IMR-90 (cell line): Measurements from ENCODE around the gene PDE4B. TPM values are rescaled to one million over a fixed set of nuclear protein-coding genes. Genes with fewer than 3 reads are reported as not detected.
A peak's percentile ranks its signal among the peaks of the same experiment; 100 is the strongest.

Experiments
- ATAC-seq: fragments of 200-7000 bp; cut with Tn5 transposase; 2 replicates; pipeline ENCODE4 v1.9.1; 2020; ENCODE audit warnings: low read depth, mild to moderate bottlenecking, moderate library complexity
- BruUV-seq: library from RNA; stranded (reverse); fragments of 400-500 nt; replicated peaks from 2 replicates; lab custom pipeline; 2021; lab: Mats Ljungman, UMichigan
- CTCF ChIA-PET: fragments of 300-600 bp; formaldehyde crosslinking; extraction: SDS; loops from one replicate; lab custom pipeline; 2021; ENCODE audit warnings: antibody characterized with exemption; lab: Yijun Ruan, JAX
- POLR2A ChIA-PET: fragments of 300-600 bp; sonication (Branson Sonifier 250); formaldehyde crosslinking; loops from one replicate; lab custom pipeline; 2022; ENCODE audit warnings: antibody characterized with exemption; ENCODE audit not compliant: unreplicated experiment; lab: Charles Lee
- DNase-seq: peaks from one replicate; pipeline ENCODE4 v3.0.0; 2013
- H2AFZ ChIP-seq: replicated peaks from 2 replicates; pipeline ENCODE3; 2013; ENCODE audit warnings: low read length, mild to moderate bottlenecking; ENCODE audit not compliant: poor library complexity
- H2AK5ac ChIP-seq: 2 replicates; pipeline ENCODE4 v1.6.1; 2013; ENCODE audit warnings: low read depth, low read length, inconsistent platforms
- H2AK9ac ChIP-seq: replicated peaks from 2 replicates; pipeline ENCODE3; 2013; ENCODE audit warnings: mild to moderate bottlenecking, low read depth, low read length, moderate library complexity; ENCODE audit not compliant: poor library complexity
- H2BK120ac ChIP-seq: 2 replicates; pipeline ENCODE4 v1.6.1; 2013; ENCODE audit warnings: low read depth, low read length, inconsistent platforms
- H2BK15ac ChIP-seq: 3 replicates; pipeline ENCODE4 v1.6.1; 2013; ENCODE audit warnings: low read depth, low read length, inconsistent platforms
- H2BK20ac ChIP-seq: 2 replicates; pipeline ENCODE4 v1.6.1; 2013; ENCODE audit warnings: low read depth, mild to moderate bottlenecking, inconsistent platforms, low read length, moderate library complexity
- H2BK5ac ChIP-seq: 2 replicates; pipeline ENCODE4 v1.6.1; 2013; ENCODE audit warnings: mild to moderate bottlenecking, low read depth, low read length, inconsistent platforms; ENCODE audit not compliant: poor library complexity, severe bottlenecking
- H3K14ac ChIP-seq: replicated peaks from 2 replicates; pipeline ENCODE4 v1.6.1; 2013; ENCODE audit warnings: low read depth, low read length, inconsistent platforms
- H3K18ac ChIP-seq: 2 replicates; pipeline ENCODE4 v1.6.1; 2013; ENCODE audit warnings: low read depth, low read length, control low read depth
- H3K23ac ChIP-seq: 2 replicates; pipeline ENCODE4 v1.6.1; 2013; ENCODE audit warnings: low read depth, low read length, inconsistent platforms
- H3K27ac ChIP-seq: 2 replicates; pipeline ENCODE4 v1.5.1; 2013; ENCODE audit warnings: mild to moderate bottlenecking, control low read depth, low read length; ENCODE audit not compliant: insufficient read depth
- H3K27me3 ChIP-seq: 2 replicates; pipeline ENCODE4 v1.6.1; 2013; ENCODE audit warnings: low read length; ENCODE audit not compliant: control insufficient read depth, insufficient read depth
- H3K36me3 ChIP-seq: 2 replicates; pipeline ENCODE4 v1.6.1; 2013; ENCODE audit warnings: low read length, mixed read lengths; ENCODE audit not compliant: control insufficient read depth, insufficient read depth
- H3K4ac ChIP-seq: 2 replicates; pipeline ENCODE4 v1.6.1; 2013; ENCODE audit warnings: low read depth, low read length, inconsistent platforms
- H3K4me1 ChIP-seq: 2 replicates; pipeline ENCODE4 v1.6.1; 2013; ENCODE audit warnings: low read length, mixed read lengths; ENCODE audit not compliant: control insufficient read depth, insufficient read depth
- H3K4me2 ChIP-seq: 2 replicates; pipeline ENCODE4 v1.6.1; 2013; ENCODE audit warnings: low read depth, mild to moderate bottlenecking, control low read depth, low read length, moderate library complexity
- H3K4me3 ChIP-seq: 2 replicates; pipeline ENCODE4 v1.5.1; 2013; ENCODE audit warnings: low read depth, mild to moderate bottlenecking, control low read depth, low read length, moderate library complexity; ENCODE audit not compliant: insufficient read depth
- H3K56ac ChIP-seq: 2 replicates; pipeline ENCODE4 v1.6.1; 2013; ENCODE audit warnings: low read length, inconsistent platforms; ENCODE audit not compliant: insufficient read depth; ENCODE audit errors: extremely low read depth
- H3K79me1 ChIP-seq, 2 experiments: 2 replicates each; pipeline ENCODE4 v1.6.1; 2013; ENCODE audit warnings: low read length in 2 of 2, inconsistent platforms in 1 of 2, low read depth in 1 of 2
- H3K9ac ChIP-seq: 2 replicates; pipeline ENCODE4 v1.6.1; 2013; ENCODE audit warnings: low read depth, low read length, control low read depth
- H3K9me1 ChIP-seq: 2 replicates; pipeline ENCODE4 v1.6.1; 2013; ENCODE audit warnings: low read length, inconsistent platforms; ENCODE audit not compliant: insufficient read depth
- H3K9me3 ChIP-seq: 2 replicates; pipeline ENCODE4 v1.6.1; 2013; ENCODE audit warnings: low read length; ENCODE audit not compliant: control insufficient read depth, insufficient read depth
- H4K20me1 ChIP-seq: 2 replicates; pipeline ENCODE4 v1.6.1; 2013; ENCODE audit warnings: low read length, inconsistent platforms; ENCODE audit not compliant: insufficient read depth
- H4K5ac ChIP-seq: 2 replicates; pipeline ENCODE4 v1.6.1; 2013; ENCODE audit warnings: mild to moderate bottlenecking, low read depth, low read length, control low read depth
- H4K8ac ChIP-seq, 2 experiments: 2 replicates each; pipeline ENCODE4 v1.6.1; 2013; ENCODE audit warnings: low read depth in 2 of 2, low read length in 2 of 2, control low read depth in 1 of 2, inconsistent platforms in 1 of 2
- H4K91ac ChIP-seq: 2 replicates; pipeline ENCODE4 v1.6.1; 2013; ENCODE audit warnings: low read depth, low read length, inconsistent platforms; ENCODE audit not compliant: insufficient read depth
- BHLHE40 ChIP-seq: fragments of 150-350 bp; IDR thresholded peaks from 2 replicates; pipeline ENCODE4 v1.6.1; 2016; ENCODE audit warnings: mild to moderate bottlenecking, low read depth, low read length
- CEBPB ChIP-seq: IDR thresholded peaks from 2 replicates; pipeline ENCODE4 v1.6.1; 2012; ENCODE audit warnings: low read depth, low read length, improper control_type of control experiment
- CHD1 ChIP-seq: IDR thresholded peaks from 2 replicates; pipeline ENCODE4 v1.6.1; 2012; ENCODE audit warnings: low read depth, low read length, improper control_type of control experiment
- CTCF ChIP-seq: conservative IDR thresholded peaks from 2 replicates; pipeline ENCODE4 v1.5.1; 2012; ENCODE audit warnings: mild to moderate bottlenecking, low read depth, low read length, improper control_type of control experiment
- ELK1 ChIP-seq: fragments of 150-350 bp; IDR thresholded peaks from 2 replicates; pipeline ENCODE4 v1.6.1; 2016; ENCODE audit warnings: low read depth, mild to moderate bottlenecking, low read length, moderate library complexity, borderline replicate concordance
- FOS ChIP-seq: fragments of 150-350 bp; IDR thresholded peaks from 2 replicates; pipeline ENCODE4 v1.6.1; 2016; ENCODE audit warnings: low read depth, low read length
- MAFK ChIP-seq: IDR thresholded peaks from 2 replicates; pipeline ENCODE4 v1.6.1; 2012; ENCODE audit warnings: low read depth, low read length, improper control_type of control experiment
- MAZ ChIP-seq: IDR thresholded peaks from 2 replicates; pipeline ENCODE4 v1.6.1; 2012; ENCODE audit warnings: low read depth, mild to moderate bottlenecking, low read length, improper control_type of control experiment, moderate library complexity, borderline replicate concordance
- MXI1 ChIP-seq: IDR thresholded peaks from 2 replicates; pipeline ENCODE4 v1.6.1; 2012; ENCODE audit warnings: low read depth, mild to moderate bottlenecking, low read length, moderate library complexity, borderline replicate concordance
- NFE2L2 ChIP-seq: fragments of 150-350 bp; IDR thresholded peaks from 2 replicates; pipeline ENCODE4 v1.6.1; 2016; ENCODE audit warnings: low read depth, mild to moderate bottlenecking, low read length
- POLR2A ChIP-seq: IDR thresholded peaks from 2 replicates; pipeline ENCODE4 v1.6.1; 2012; ENCODE audit warnings: mild to moderate bottlenecking, low read depth, low read length
- RAD21 ChIP-seq: IDR thresholded peaks from 2 replicates; pipeline ENCODE4 v1.6.1; 2012; ENCODE audit warnings: low read length, improper control_type of control experiment
- RCOR1 ChIP-seq: IDR thresholded peaks from 2 replicates; pipeline ENCODE4 v1.6.1; 2012; ENCODE audit warnings: mild to moderate bottlenecking, low read length, improper control_type of control experiment; ENCODE audit not compliant: insufficient replicate concordance
- RFX5 ChIP-seq: IDR thresholded peaks from 2 replicates; pipeline ENCODE4 v1.8.0; 2012; ENCODE audit warnings: low read depth, mild to moderate bottlenecking, low read length, moderate library complexity
- SMC3 ChIP-seq: fragments of 150-350 bp; IDR thresholded peaks from 2 replicates; pipeline ENCODE4 v1.6.1; 2016; ENCODE audit warnings: low read depth, mild to moderate bottlenecking, antibody characterized with exemption, low read length, moderate library complexity
- USF2 ChIP-seq: fragments of 150-350 bp; IDR thresholded peaks from 2 replicates; pipeline ENCODE4 v1.6.1; 2017; ENCODE audit warnings: mild to moderate bottlenecking, antibody characterized with exemption, low read length, low read depth
- WGBS, 2 experiments: methylation state at CpG; one replicate each; pipeline versions ENCODE4 v1.1.5 to v1.1.7; 2013; ENCODE audit warnings: missing lambda C conversion rate in 2 of 2; ENCODE audit not compliant: insufficient read length in 1 of 2; ENCODE audit errors: extremely low coverage in 2 of 2; 5-methylcytosine and 5-hydroxymethylcytosine counted together
- dilution Hi-C: fragments of 300-500 bp; cut with HindIII; formaldehyde crosslinking; loops from one replicate; pipeline ENCODE4 v1.14.3; 2018; ENCODE audit warnings: low sequenced_read_pairs; ENCODE audit not compliant: unreplicated experiment
- in situ Hi-C: fragments of 300-500 bp; cut with MboI; formaldehyde crosslinking; loops from 3 replicates; pipeline ENCODE4 v1.14.3; 2019; ENCODE audit warnings: low sequenced_read_pairs, inconsistent platforms, mixed read lengths
- intact Hi-C: fragments of 100-400 bp; cut with micrococcal nuclease; formaldehyde crosslinking; loops from 2 replicates; pipeline ENCODE4 v1.10.0; 2022
- polyA plus RNA-seq, 3 experiments: library from polyadenylated mRNA; depleted of rRNA; stranded (reverse); fragments of >200 nt; gene quantifications; 2 replicates each; pipeline ENCODE4 v1.2.3, GENCODE V29; 2012; ENCODE audit warnings: low replicate concordance in 1 of 3
- total RNA-seq: library from RNA; depleted of rRNA; stranded (reverse); fragments of >200 nt; gene quantifications from 2 replicates; pipeline ENCODE4 v1.2.3, GENCODE V29; 2012

The PDE4B gene
- total and polyA plus RNA-seq, 2 of the 4 experiments (the other 2 are of a cell fraction), result 5.8 to 21.3 TPM

- H3K23ac ChIP-seq, result no peak overlapping the region
- DNase-seq (no peak), ATAC-seq (no peak)
- peaks cover 33 to 47% of the 10 kb centered on the region in 2 experiments for H3K79me1 ChIP-seq
- no peaks in the 10 kb centered on the region for H4K20me1 ChIP-seq
- no peak overlapping the region for H3K4ac ChIP-seq
- no peaks in the 10 kb centered on the region for H3K9me3 ChIP-seq
- no peak overlapping the region for H2AK9ac ChIP-seq
- H3K9me1 ChIP-seq, result peaks cover 4% of the 10 kb centered on the region; the same call in 1 of the 2 replicates
- WGBS, 2 experiments, result 100% methylated on average over 2 of the region's 3 CpGs; no CpG with 5 or more reads in 1 of the 2 experiments
- no peak overlapping the region for H3K27ac ChIP-seq
- H3K36me3 ChIP-seq, result no peaks in the 10 kb centered on the region
- POLR2A ChIA-PET, result no interaction called here
- no peak overlapping the region for H4K5ac ChIP-seq
- no peak overlapping the region for H2AFZ ChIP-seq
- no peak overlapping the region for H2BK5ac ChIP-seq
- H2BK20ac ChIP-seq, result no peak overlapping the region
- CTCF ChIA-PET, result interaction anchor here (0.8 kb wide), 1 partner anchor 104 kb away, joined by 3 read pairs; no protein-coding TSS in a partner anchor
- BruUV-seq, result no TSS peak
- no peak overlapping the region for H4K8ac ChIP-seq
- H2BK120ac ChIP-seq, result no peak overlapping the region; the same call in 1 of the 2 replicates
- TF ChIP-seq RAD21 (no peak), SMC3 (no peak), NFE2L2 (no peak), MAFK (no peak), MAZ (no peak), CHD1 (no peak), RCOR1 (no peak), CTCF (no peak), MXI1 (no peak), USF2 (no peak), BHLHE40 (no peak), RFX5 (no peak), CEBPB (no peak), ELK1 (no peak), FOS (no peak), POLR2A (no peak)
- H3K14ac ChIP-seq, result no peak overlapping the region
- dilution Hi-C loops (no loop called here), intact Hi-C loops (no loop called here), in situ Hi-C loops (no loop called here)
- H2BK15ac ChIP-seq, result no peak overlapping the region
- H3K18ac ChIP-seq, result no peak overlapping the region
- no peak overlapping the region for H3K4me2 ChIP-seq
- peak overlapping the region; percentile 17 for H4K91ac ChIP-seq
- H3K4me1 ChIP-seq, result peaks cover 17% of the 10 kb centered on the region
- no peak overlapping the region for H2AK5ac ChIP-seq
- H3K27me3 ChIP-seq, result no peaks in the 10 kb centered on the region
- H3K56ac ChIP-seq, result no peak overlapping the region
- H3K9ac ChIP-seq, result no peak overlapping the region
- H3K4me3 ChIP-seq, result no peak overlapping the region
Observed at GRCh38 chr1:66346873-66347272, 554.2 kb downstream of the PDE4B start.
